GM18526 (cell line): Measurements from ENCODE around the gene PAFAH1B2.

Experiments
- POLR2A ChIP-seq: IDR thresholded peaks from 3 replicates; pipeline ENCODE4 v1.6.1; 2011; ENCODE audit not compliant: insufficient read length; ENCODE audit errors: extremely low read depth

PAFAH1B2 gene

DNA sequence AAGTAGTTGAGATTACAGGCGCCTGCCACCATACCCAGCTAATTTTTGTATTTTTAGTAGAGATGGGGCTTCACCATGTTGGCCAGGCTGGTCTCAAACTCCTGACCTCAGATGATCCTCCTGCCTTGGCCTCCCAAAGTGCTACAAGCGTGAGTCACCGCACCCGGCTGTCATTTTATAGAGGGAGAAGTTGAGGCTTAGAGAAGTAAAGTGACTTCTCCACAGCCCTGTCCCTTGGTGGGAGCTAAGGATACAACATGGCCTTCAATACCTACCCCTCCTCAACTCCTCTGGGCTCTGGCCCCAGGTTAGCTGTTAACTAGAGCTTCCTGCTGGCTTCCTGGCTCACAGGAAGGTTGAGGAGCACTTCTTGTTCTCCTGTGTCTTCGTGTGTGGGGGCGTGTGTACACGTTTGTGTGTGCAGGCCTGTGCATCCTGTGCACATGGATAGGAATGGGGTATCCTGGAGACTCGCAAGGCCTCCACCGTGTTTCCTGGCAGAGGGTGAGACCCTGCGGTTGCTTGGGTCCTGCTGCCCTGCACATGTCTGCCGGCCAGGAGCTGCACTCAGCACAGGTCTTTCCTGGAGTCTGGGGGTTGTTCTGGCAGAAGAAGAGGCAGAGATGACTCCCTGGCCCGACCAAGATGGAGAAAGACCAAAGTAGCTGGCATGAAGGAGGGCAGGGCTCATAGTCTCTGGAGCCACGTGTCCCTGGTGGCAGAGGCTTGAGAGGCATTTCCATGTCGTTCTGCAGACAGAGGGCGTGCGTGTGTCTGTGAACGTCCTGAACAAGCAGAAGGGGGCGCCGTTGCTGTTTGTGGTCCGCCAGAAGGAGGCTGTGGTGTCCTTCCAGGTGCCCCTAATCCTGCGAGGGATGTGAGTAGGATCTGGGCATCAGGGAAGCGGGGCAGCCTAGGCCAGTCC, 36.8 kb downstream of the PAFAH1B2 start:
- TF ChIP-seq POLR2A: no peak

DNA sequence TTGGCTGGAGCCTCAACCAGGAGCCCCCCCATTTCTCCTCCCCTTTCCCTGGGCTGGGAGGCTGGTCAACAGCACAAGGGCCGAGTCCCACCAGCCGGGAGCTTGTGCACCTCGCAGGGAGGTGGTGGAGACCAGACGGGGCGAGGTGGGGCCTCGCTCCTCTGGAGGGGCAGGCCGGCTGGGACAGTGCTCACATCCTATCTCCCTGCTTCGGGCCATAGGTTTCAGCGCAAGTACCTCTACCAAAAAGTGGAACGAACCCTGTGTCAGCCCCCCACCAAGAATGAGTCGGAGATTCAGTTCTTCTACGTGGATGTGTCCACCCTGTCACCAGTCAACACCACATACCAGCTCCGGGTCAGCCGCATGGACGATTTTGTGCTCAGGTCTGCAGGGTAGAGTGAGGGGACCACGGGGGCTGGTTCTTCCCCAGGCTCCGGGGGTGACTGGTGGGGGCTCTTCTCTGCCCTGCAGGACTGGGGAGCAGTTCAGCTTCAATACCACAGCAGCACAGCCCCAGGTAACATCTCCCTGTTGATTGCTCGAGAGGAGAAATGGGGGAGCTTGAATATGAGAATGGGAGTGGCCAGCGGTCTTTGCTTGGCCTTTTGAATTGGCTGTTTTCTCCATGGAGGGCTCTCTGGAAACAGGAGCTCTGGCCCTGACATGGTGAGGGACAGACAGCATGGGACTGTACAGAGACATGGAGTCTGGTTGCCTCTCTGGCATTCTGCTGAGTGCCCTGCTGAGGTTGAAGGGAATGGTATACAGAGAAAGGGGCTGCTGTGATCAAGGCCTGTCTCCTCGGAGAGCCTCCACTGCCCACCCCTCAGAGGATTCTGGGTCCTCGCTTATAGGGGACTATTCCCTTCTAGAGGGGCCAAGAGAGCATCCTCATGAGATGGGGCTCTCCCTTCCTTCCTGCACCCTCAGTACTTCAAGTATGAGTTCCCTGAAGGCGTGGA, 37.8 kb downstream of the PAFAH1B2 start:
- no peak for TF ChIP-seq POLR2A

DNA sequence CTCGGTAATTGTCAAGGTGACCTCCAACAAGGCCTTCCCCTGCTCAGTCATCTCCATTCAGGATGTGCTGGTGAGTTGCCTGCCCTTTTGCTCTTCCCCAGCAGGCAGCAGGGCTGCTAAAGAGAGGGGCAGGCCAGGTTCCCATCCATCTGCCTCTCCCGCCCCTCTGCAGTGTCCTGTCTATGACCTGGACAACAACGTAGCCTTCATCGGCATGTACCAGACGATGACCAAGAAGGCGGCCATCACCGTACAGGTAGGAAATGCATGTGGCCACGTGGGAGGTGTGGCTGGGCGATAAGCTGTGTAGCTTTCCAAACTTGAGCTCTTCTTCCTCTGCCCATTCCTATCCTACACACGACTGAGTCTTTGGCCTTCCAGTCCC, 38.5 kb downstream of the PAFAH1B2 start:
- no peak for TF ChIP-seq POLR2A

DNA sequence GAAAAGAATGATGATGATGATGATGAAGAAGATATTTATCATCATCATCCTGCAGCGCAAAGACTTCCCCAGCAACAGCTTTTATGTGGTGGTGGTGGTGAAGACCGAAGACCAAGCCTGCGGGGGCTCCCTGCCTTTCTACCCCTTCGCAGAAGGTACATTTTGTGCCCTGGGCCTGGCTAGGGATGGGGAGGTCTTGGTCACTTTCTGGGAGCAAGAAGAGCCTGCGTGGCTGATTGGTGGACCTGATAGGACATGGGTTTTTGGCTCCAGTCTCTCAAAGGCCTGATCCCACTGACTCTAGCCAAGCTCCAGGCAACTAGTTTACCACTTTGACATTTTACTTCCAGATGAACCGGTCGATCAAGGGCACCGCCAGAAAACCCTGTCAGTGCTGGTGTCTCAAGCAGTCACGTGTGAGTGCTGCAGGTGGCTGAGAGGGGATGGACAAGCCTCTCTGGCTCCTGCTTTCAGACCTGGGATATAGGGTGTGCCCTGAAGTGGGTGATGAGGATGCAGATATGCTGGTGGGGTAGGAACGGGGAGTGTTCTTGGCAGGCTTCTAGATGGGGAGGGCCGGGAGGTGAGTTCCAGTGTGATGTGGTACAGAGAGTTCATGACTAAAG, 39.8 kb downstream of the PAFAH1B2 start:
- TF ChIP-seq POLR2A: no peak

DNA sequence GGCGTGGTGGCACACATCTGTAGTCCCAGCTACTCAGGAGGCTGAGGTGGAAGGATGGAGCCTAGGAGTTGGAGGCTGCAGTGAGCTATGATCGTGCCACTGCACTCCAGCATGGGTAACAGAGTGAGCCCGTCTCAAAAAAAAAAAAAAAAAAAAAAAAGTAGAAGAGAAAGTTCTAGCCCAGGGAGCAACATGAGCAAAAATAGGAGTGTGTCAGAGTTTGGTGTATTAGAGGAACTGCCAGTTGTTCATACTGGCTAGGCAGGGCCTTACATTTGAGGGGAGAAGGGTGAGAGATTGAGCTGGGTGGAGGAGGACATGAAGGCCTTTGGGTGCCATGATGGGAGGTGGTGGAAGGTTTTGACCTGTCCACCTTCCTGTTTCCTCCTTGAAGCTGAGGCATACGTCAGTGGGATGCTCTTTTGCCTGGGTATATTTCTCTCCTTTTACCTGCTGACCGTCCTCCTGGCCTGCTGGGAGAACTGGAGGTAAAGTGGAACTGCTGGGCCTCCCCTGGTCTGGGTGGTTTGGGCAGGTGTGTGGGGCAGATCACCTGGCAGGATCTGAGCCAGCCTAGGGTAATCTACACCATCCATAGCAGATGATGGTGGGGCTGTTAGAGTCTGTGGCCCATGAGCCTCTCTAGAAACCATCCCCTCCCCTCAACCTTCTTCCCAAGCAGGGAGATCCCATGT, 41.8 kb downstream of the PAFAH1B2 start:
- no peak for TF ChIP-seq POLR2A

DNA sequence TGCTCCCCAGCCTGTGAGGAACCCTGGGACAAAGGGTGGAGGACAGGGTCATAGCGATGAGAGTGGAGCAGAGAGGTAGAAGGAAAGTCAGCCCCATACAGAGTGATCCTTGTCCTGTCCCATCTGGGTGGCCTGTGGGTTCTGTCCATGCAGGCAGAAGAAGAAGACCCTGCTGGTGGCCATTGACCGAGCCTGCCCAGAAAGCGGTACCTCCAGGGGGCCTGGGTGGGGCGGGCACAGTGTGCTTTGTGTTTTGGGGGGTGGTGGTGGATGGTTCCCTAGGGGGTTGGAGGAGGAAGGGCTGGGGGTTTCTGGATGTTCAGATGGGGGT, 42.3 kb downstream of the PAFAH1B2 start:
- TF ChIP-seq POLR2A: no peak

DNA sequence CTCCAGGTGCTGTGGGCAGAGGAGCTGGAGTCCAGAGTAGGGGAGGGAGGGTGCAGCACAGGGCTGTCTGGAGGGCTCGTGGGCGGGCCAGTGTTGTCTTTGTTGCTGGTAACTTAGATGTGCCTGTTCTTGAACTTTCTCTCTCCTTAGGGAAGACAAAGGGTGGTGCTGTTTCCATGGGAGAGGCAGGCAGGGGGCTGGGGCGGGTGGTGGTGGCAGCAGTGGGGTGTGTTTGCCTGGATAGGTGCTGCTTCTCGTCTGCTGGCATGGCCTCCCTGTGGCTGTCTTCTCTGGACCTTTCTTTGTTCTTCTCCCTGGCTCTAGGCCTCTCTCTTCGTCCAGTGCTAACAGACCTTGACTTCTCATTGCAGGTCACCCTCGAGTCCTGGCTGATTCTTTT, 42.9 kb downstream of the PAFAH1B2 start:
- TF ChIP-seq POLR2A: no peak

DNA sequence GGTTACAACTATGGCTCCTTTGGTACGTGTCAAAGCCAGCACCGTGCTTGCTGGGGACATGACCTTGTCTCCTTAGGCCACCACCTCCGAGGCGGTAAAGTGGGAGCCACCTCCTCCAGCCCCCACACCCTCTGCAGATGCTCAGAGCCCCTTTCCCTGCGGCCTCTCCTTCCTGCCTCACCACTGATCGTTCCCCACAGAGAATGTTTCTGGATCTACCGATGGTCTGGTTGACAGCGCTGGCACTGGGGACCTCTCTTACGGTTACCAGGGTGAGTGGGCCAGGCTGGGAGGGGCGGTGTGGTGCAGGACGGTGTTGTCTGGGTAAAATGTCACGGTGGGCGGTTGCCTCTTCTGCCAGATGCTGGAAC, 43.3 kb downstream of the PAFAH1B2 start:
- TF ChIP-seq POLR2A: no peak

DNA sequence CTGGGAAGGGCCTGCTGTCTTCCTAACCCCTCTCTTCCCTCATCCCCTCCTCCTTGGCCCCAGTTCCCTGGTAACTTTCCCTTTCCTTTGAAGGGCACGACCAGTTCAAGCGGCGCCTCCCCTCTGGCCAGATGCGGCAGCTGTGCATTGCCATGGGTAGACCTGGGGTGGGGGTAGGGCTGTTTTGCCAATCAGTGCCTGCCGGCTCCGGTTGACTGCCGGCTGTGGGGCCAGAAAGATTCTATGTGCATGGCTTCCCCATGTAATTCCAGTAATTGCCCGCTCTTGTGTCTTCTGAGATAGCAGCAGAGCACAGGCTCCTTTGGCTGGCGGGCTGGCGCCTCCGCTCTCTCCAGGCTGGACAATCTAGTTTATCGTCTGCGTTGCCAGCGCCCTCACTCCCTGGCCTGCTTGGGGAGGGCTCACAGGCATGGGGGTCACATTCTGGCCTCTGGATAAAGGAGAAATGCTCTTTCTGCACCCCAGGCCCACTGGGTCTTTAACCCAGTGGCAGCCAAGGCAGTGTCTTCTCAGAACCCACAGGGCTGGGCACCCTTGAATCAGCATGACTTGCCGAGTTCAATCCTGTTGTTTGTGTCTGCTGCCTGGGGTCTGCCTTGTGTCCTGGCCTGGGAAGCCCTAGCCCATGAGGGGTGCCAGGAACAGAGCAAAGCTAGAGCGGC, 43.9 kb downstream of the PAFAH1B2 start:
- TF ChIP-seq POLR2A: no peak

DNA sequence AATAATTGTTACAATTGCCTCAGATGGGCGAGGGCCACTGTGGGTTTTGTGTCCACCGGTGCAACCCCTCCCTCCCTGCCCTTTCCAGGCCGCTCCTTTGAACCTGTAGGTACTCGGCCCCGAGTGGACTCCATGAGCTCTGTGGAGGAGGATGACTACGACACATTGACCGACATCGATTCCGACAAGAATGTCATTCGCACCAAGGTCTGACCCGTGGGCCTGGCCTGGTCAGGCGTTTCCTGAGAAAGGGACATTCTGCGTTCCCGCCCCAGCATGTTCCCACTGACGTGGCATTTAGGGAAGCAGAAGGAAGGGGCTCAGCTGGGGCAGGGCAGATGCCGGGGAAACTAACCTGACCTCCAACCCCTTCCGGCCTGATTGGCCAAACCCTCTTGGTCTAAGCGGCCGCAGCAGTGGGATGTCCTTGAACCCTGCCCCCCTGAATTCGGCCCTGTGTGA, 44.6 kb downstream of the PAFAH1B2 start:
- no peak for TF ChIP-seq POLR2A

DNA sequence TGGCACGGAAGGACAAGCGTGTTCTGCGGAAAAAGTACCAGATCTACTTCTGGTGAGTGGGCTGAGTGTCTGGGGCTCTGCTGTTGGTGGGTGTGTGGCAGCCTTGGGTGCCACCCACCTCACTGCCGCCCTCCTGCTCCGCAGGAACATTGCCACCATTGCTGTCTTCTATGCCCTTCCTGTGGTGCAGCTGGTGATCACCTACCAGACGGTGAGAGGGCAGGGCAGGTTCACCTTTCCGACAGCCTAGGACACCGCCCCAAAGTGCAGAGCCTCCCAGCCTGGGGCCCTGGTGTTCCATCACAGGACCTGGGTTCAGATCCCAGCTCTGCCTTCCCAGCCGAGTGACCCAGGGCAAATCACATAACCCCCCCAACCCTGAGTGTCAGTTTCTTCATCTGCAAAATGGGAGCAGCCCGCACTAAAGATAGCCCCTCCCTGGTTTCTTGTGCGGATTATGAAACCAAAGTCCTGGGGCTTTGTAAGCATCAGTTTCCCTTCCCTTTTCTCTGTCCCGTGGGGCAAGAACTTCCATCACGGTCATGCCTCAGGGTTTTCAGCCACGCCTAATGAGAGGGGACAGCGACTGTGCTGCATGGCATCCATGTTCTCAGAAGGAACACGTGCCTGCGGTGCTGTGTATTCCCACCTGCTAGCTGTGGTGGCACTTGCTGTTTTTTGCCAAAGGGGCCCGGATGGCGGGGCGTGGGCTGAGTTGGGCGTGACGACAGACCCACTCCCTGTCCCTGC, 45.3 kb downstream of the PAFAH1B2 start:
- TF ChIP-seq POLR2A: no peak

DNA sequence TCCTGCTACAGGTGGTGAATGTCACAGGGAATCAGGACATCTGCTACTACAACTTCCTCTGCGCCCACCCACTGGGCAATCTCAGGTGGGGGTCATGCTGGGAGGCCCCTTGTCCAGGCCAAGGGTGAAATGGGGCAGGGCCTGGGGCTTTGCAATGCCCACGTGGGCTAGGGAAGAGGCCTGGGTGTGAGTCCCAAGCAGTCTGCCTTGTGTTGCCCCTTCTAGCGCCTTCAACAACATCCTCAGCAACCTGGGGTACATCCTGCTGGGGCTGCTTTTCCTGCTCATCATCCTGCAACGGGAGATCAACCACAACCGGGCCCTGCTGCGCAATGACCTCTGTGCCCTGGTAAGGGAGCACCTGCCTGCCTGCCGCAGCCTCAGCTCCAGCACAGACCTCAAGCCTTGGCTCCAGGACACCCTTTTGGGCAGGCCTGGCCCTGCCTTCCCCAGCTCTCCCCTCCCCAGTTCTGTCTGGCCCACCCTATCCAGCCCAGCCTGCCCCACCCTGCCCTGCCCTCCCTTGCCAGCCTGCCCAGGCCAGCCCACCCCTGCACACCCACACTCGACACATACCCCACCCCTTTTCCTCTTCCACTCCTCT, 46.0 kb downstream of the PAFAH1B2 start:
- no peak for TF ChIP-seq POLR2A

DNA sequence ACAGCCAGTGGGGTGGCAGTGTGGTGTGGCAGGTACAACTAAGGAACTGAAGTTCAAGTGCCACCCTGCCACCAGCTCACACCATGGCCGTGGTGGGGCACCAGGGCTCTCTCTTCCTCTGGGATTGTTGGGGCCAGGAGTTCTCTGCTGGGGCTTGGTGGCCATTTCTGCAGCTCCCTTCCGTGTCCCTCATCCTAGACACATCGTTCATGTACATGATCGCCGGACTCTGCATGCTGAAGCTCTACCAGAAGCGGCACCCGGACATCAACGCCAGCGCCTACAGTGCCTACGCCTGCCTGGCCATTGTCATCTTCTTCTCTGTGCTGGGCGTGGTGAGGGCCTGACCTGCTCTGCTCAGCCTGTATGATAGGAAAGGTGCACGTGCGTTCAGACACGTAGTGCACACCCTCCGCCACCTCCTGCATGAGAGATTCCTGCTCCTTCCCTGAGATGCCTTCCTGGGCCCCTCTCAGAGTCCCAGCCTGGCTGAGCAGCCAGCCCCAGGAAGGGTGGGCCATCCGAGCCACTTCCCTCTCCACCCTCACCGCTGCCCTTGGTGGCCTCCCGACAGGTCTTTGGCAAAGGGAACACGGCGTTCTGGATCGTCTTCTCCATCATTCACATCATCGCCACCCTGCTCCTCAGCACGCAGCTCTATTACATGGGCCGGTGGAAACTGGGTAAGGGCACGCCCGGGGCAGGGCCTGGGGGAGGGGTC, 47.8 kb downstream of the PAFAH1B2 start:
- no peak for TF ChIP-seq POLR2A
